IMR-90 (cell line): ENCODE results near the gene PFKL. TPM values are rescaled to one million over a fixed set of nuclear protein-coding genes. Genes with fewer than 3 reads are reported as not detected.

Source experiments
- ATAC-seq: fragments of 200-7000 bp; cut with Tn5 transposase; 2 replicates; pipeline ENCODE4 v1.9.1; 2020; ENCODE audit warnings: low read depth, mild to moderate bottlenecking, moderate library complexity
- BruUV-seq: library from RNA; stranded (reverse); fragments of 400-500 nt; replicated peaks from 2 replicates; lab custom pipeline; 2021; lab: Mats Ljungman, UMichigan
- CTCF ChIA-PET: fragments of 300-600 bp; formaldehyde crosslinking; extraction: SDS; loops from one replicate; lab custom pipeline; 2021; ENCODE audit warnings: antibody characterized with exemption; lab: Yijun Ruan, JAX
- POLR2A ChIA-PET: fragments of 300-600 bp; sonication (Branson Sonifier 250); formaldehyde crosslinking; loops from one replicate; lab custom pipeline; 2022; ENCODE audit warnings: antibody characterized with exemption; ENCODE audit not compliant: unreplicated experiment; lab: Charles Lee
- DNase-seq: peaks from one replicate; pipeline ENCODE4 v3.0.0; 2013
- H2AFZ ChIP-seq: replicated peaks from 2 replicates; pipeline ENCODE3; 2013; ENCODE audit warnings: low read length, mild to moderate bottlenecking; ENCODE audit not compliant: poor library complexity
- H2AK5ac ChIP-seq: 2 replicates; pipeline ENCODE4 v1.6.1; 2013; ENCODE audit warnings: low read depth, low read length, inconsistent platforms
- H2AK9ac ChIP-seq: replicated peaks from 2 replicates; pipeline ENCODE3; 2013; ENCODE audit warnings: mild to moderate bottlenecking, low read depth, low read length, moderate library complexity; ENCODE audit not compliant: poor library complexity
- H2BK120ac ChIP-seq: 2 replicates; pipeline ENCODE4 v1.6.1; 2013; ENCODE audit warnings: low read depth, low read length, inconsistent platforms
- H2BK15ac ChIP-seq: 3 replicates; pipeline ENCODE4 v1.6.1; 2013; ENCODE audit warnings: low read depth, low read length, inconsistent platforms
- H2BK20ac ChIP-seq: 2 replicates; pipeline ENCODE4 v1.6.1; 2013; ENCODE audit warnings: low read depth, mild to moderate bottlenecking, inconsistent platforms, low read length, moderate library complexity
- H2BK5ac ChIP-seq: 2 replicates; pipeline ENCODE4 v1.6.1; 2013; ENCODE audit warnings: mild to moderate bottlenecking, low read depth, low read length, inconsistent platforms; ENCODE audit not compliant: poor library complexity, severe bottlenecking
- H3K14ac ChIP-seq: replicated peaks from 2 replicates; pipeline ENCODE4 v1.6.1; 2013; ENCODE audit warnings: low read depth, low read length, inconsistent platforms
- H3K18ac ChIP-seq: 2 replicates; pipeline ENCODE4 v1.6.1; 2013; ENCODE audit warnings: low read depth, low read length, control low read depth
- H3K23ac ChIP-seq: 2 replicates; pipeline ENCODE4 v1.6.1; 2013; ENCODE audit warnings: low read depth, low read length, inconsistent platforms
- H3K27ac ChIP-seq: 2 replicates; pipeline ENCODE4 v1.5.1; 2013; ENCODE audit warnings: mild to moderate bottlenecking, control low read depth, low read length; ENCODE audit not compliant: insufficient read depth
- H3K27me3 ChIP-seq: 2 replicates; pipeline ENCODE4 v1.6.1; 2013; ENCODE audit warnings: low read length; ENCODE audit not compliant: control insufficient read depth, insufficient read depth
- H3K36me3 ChIP-seq: 2 replicates; pipeline ENCODE4 v1.6.1; 2013; ENCODE audit warnings: low read length, mixed read lengths; ENCODE audit not compliant: control insufficient read depth, insufficient read depth
- H3K4ac ChIP-seq: 2 replicates; pipeline ENCODE4 v1.6.1; 2013; ENCODE audit warnings: low read depth, low read length, inconsistent platforms
- H3K4me1 ChIP-seq: 2 replicates; pipeline ENCODE4 v1.6.1; 2013; ENCODE audit warnings: low read length, mixed read lengths; ENCODE audit not compliant: control insufficient read depth, insufficient read depth
- H3K4me2 ChIP-seq: 2 replicates; pipeline ENCODE4 v1.6.1; 2013; ENCODE audit warnings: low read depth, mild to moderate bottlenecking, control low read depth, low read length, moderate library complexity
- H3K4me3 ChIP-seq: 2 replicates; pipeline ENCODE4 v1.5.1; 2013; ENCODE audit warnings: low read depth, mild to moderate bottlenecking, control low read depth, low read length, moderate library complexity; ENCODE audit not compliant: insufficient read depth
- H3K56ac ChIP-seq: 2 replicates; pipeline ENCODE4 v1.6.1; 2013; ENCODE audit warnings: low read length, inconsistent platforms; ENCODE audit not compliant: insufficient read depth; ENCODE audit errors: extremely low read depth
- H3K79me1 ChIP-seq, 2 experiments: 2 replicates each; pipeline ENCODE4 v1.6.1; 2013; ENCODE audit warnings: low read length in 2 of 2, inconsistent platforms in 1 of 2, low read depth in 1 of 2
- H3K9ac ChIP-seq: 2 replicates; pipeline ENCODE4 v1.6.1; 2013; ENCODE audit warnings: low read depth, low read length, control low read depth
- H3K9me1 ChIP-seq: 2 replicates; pipeline ENCODE4 v1.6.1; 2013; ENCODE audit warnings: low read length, inconsistent platforms; ENCODE audit not compliant: insufficient read depth
- H3K9me3 ChIP-seq: 2 replicates; pipeline ENCODE4 v1.6.1; 2013; ENCODE audit warnings: low read length; ENCODE audit not compliant: control insufficient read depth, insufficient read depth
- H4K20me1 ChIP-seq: 2 replicates; pipeline ENCODE4 v1.6.1; 2013; ENCODE audit warnings: low read length, inconsistent platforms; ENCODE audit not compliant: insufficient read depth
- H4K5ac ChIP-seq: 2 replicates; pipeline ENCODE4 v1.6.1; 2013; ENCODE audit warnings: mild to moderate bottlenecking, low read depth, low read length, control low read depth
- H4K8ac ChIP-seq, 2 experiments: 2 replicates each; pipeline ENCODE4 v1.6.1; 2013; ENCODE audit warnings: low read depth in 2 of 2, low read length in 2 of 2, control low read depth in 1 of 2, inconsistent platforms in 1 of 2
- H4K91ac ChIP-seq: 2 replicates; pipeline ENCODE4 v1.6.1; 2013; ENCODE audit warnings: low read depth, low read length, inconsistent platforms; ENCODE audit not compliant: insufficient read depth
- CHD1 ChIP-seq: IDR thresholded peaks from 2 replicates; pipeline ENCODE4 v1.6.1; 2012; ENCODE audit warnings: low read depth, low read length, improper control_type of control experiment
- CTCF ChIP-seq: conservative IDR thresholded peaks from 2 replicates; pipeline ENCODE4 v1.5.1; 2012; ENCODE audit warnings: mild to moderate bottlenecking, low read depth, low read length, improper control_type of control experiment
- MAFK ChIP-seq: IDR thresholded peaks from 2 replicates; pipeline ENCODE4 v1.6.1; 2012; ENCODE audit warnings: low read depth, low read length, improper control_type of control experiment
- MAZ ChIP-seq: IDR thresholded peaks from 2 replicates; pipeline ENCODE4 v1.6.1; 2012; ENCODE audit warnings: low read depth, mild to moderate bottlenecking, low read length, improper control_type of control experiment, moderate library complexity, borderline replicate concordance
- MXI1 ChIP-seq: IDR thresholded peaks from 2 replicates; pipeline ENCODE4 v1.6.1; 2012; ENCODE audit warnings: low read depth, mild to moderate bottlenecking, low read length, moderate library complexity, borderline replicate concordance
- NFE2L2 ChIP-seq: fragments of 150-350 bp; IDR thresholded peaks from 2 replicates; pipeline ENCODE4 v1.6.1; 2016; ENCODE audit warnings: low read depth, mild to moderate bottlenecking, low read length
- POLR2A ChIP-seq: IDR thresholded peaks from 2 replicates; pipeline ENCODE4 v1.6.1; 2012; ENCODE audit warnings: mild to moderate bottlenecking, low read depth, low read length
- RAD21 ChIP-seq: IDR thresholded peaks from 2 replicates; pipeline ENCODE4 v1.6.1; 2012; ENCODE audit warnings: low read length, improper control_type of control experiment
- RCOR1 ChIP-seq: IDR thresholded peaks from 2 replicates; pipeline ENCODE4 v1.6.1; 2012; ENCODE audit warnings: mild to moderate bottlenecking, low read length, improper control_type of control experiment; ENCODE audit not compliant: insufficient replicate concordance
- SMC3 ChIP-seq: fragments of 150-350 bp; IDR thresholded peaks from 2 replicates; pipeline ENCODE4 v1.6.1; 2016; ENCODE audit warnings: low read depth, mild to moderate bottlenecking, antibody characterized with exemption, low read length, moderate library complexity
- whole genome bisulfite sequencing, 2 experiments: methylation state at CpG; one replicate each; pipeline versions ENCODE4 v1.1.5 to v1.1.7; 2013; ENCODE audit warnings: missing lambda C conversion rate in 2 of 2; ENCODE audit not compliant: insufficient read length in 1 of 2; ENCODE audit errors: extremely low coverage in 2 of 2; 5-methylcytosine and 5-hydroxymethylcytosine counted together
- dilution Hi-C: fragments of 300-500 bp; cut with HindIII; formaldehyde crosslinking; loops from one replicate; pipeline ENCODE4 v1.14.3; 2018; ENCODE audit warnings: low sequenced_read_pairs; ENCODE audit not compliant: unreplicated experiment
- in situ Hi-C: fragments of 300-500 bp; cut with MboI; formaldehyde crosslinking; loops from 3 replicates; pipeline ENCODE4 v1.14.3; 2019; ENCODE audit warnings: low sequenced_read_pairs, inconsistent platforms, mixed read lengths
- intact Hi-C: fragments of 100-400 bp; cut with micrococcal nuclease; formaldehyde crosslinking; loops from 2 replicates; pipeline ENCODE4 v1.10.0; 2022
- polyA plus RNA-seq, 3 experiments: library from polyadenylated mRNA; depleted of rRNA; stranded (reverse); fragments of >200 nt; gene quantifications; 2 replicates each; pipeline ENCODE4 v1.2.3, GENCODE V29; 2012; ENCODE audit warnings: low replicate concordance in 1 of 3
- total RNA-seq: library from RNA; depleted of rRNA; stranded (reverse); fragments of >200 nt; gene quantifications from 2 replicates; pipeline ENCODE4 v1.2.3, GENCODE V29; 2012
- TF ChIP-seq, protein P1 (sequence below): fragments of 150-350 bp; IDR thresholded peaks from 2 replicates; pipeline ENCODE4 v1.6.1; 2017; ENCODE audit warnings: mild to moderate bottlenecking, antibody characterized with exemption, low read length, low read depth
- TF ChIP-seq, protein P2 (sequence below): fragments of 150-350 bp; IDR thresholded peaks from 2 replicates; pipeline ENCODE4 v1.6.1; 2016; ENCODE audit warnings: low read depth, mild to moderate bottlenecking, low read length, moderate library complexity, borderline replicate concordance

PFKL gene
- total and polyA plus RNA-seq, 2 of the 4 experiments (the other 2 are of a cell fraction), result 103 to 126 TPM

GRCh38 chr21:44310628-44311507 lies 11.0 kb downstream of the PFKL start:
- dilution Hi-C loops, result no loop called here
- no peak for DNase-seq
- no TSS peak for BruUV-seq

More at GRCh38 chr21:44310628-44311507, 11.0 kb downstream of the PFKL start:
- no peak overlapping the region for H4K5ac ChIP-seq
- no peak overlapping the region for H3K18ac ChIP-seq
- H3K27ac ChIP-seq, result no peak overlapping the region
- H4K91ac ChIP-seq, result no peak overlapping the region
- H2AK5ac ChIP-seq, result no peak overlapping the region
- H3K4ac ChIP-seq, result no peak overlapping the region
- WGBS, 2 experiments, result 84% methylated on average over 16 of the region's 28 CpGs; no CpG with 5 or more reads in 1 of the 2 experiments
- H2AFZ ChIP-seq, result peak overlapping the region; percentile 23
- TF ChIP-seq MAFK (no peak), POLR2A (no peak), NFE2L2 (no peak), SMC3 (no peak), RCOR1 (no peak), RAD21 (no peak), CTCF (no peak), CHD1 (no peak), MXI1 (no peak), MAZ (no peak)
- TF ChIP-seq, protein P1, sequence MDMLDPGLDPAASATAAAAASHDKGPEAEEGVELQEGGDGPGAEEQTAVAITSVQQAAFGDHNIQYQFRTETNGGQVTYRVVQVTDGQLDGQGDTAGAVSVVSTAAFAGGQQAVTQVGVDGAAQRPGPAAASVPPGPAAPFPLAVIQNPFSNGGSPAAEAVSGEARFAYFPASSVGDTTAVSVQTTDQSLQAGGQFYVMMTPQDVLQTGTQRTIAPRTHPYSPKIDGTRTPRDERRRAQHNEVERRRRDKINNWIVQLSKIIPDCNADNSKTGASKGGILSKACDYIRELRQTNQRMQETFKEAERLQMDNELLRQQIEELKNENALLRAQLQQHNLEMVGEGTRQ, result no peak
- TF ChIP-seq, protein P2, sequence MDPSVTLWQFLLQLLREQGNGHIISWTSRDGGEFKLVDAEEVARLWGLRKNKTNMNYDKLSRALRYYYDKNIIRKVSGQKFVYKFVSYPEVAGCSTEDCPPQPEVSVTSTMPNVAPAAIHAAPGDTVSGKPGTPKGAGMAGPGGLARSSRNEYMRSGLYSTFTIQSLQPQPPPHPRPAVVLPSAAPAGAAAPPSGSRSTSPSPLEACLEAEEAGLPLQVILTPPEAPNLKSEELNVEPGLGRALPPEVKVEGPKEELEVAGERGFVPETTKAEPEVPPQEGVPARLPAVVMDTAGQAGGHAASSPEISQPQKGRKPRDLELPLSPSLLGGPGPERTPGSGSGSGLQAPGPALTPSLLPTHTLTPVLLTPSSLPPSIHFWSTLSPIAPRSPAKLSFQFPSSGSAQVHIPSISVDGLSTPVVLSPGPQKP, result no peak
- no peak overlapping the region for H3K4me3 ChIP-seq
- peaks cover 60% of the 10 kb centered on the region for H3K36me3 ChIP-seq
- no peaks in the 10 kb centered on the region for H3K27me3 ChIP-seq
- H3K56ac ChIP-seq, result no peak overlapping the region
- no peak overlapping the region for H2AK9ac ChIP-seq
- no peak overlapping the region for H2BK120ac ChIP-seq
- in situ Hi-C loops, result no loop called here
- no peak overlapping the region for H3K9ac ChIP-seq
- no peak overlapping the region for H3K4me2 ChIP-seq
- H3K79me1 ChIP-seq, result peaks cover 7 to 28% of the 10 kb centered on the region in 2 experiments; a peak in 3 of 4 replicates
- no peak overlapping the region for H2BK15ac ChIP-seq
- ChIA-PET POLR2A (no interaction called here), CTCF (no interaction called here)
- no peak overlapping the region for H3K14ac ChIP-seq
- no peak overlapping the region for H2BK5ac ChIP-seq
- no peak overlapping the region for H3K23ac ChIP-seq
- intact Hi-C loops, result no loop called here
- peaks cover 25% of the 10 kb centered on the region for H4K20me1 ChIP-seq
- H3K4me1 ChIP-seq, result peaks cover 5% of the 10 kb centered on the region; the same call in 1 of the 2 replicates
- H3K9me3 ChIP-seq, result no peaks in the 10 kb centered on the region
- ATAC-seq, result no peak
- no peak overlapping the region for H2BK20ac ChIP-seq
- no peaks in the 10 kb centered on the region for H3K9me1 ChIP-seq
- H4K8ac ChIP-seq, result no peak overlapping the region
